ENCODE data around the gene MOB3B.

The MOB3B gene

DNA sequence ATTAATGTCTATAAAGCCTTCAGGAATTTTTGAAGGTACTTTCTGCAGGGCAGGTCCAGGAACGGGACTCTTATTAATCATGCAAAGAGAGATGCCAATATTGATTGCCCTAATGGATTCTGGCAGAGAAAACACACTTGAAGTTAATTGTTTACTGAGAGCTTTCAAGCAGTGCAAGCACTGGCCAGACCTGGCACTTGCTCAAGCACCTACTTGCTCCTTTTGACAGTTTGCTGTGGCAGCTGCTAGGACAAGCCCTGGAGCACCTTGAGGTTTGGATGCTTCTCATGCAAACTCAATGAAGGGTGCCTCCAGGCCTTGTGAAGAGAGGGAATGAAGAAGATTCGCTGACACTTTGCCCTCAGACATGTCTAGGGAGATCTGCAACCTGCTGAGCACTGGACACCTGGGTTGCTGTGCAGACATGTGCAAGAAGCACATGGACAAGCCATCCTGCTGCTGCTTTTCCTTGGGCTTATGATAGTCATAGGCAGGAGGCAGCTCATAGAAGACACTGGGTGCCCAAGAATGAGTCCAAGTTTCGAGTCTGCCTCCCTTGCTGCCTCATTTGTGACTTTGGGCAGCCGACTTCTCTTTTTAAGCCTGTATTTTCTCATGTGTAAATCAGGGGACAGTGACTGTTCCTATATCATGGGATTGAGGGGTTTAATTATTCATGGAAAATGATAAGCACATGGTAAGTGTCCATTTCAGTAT, 143.8 kb downstream of the MOB3B start:
- DNase-seq, result no peak

DNA sequence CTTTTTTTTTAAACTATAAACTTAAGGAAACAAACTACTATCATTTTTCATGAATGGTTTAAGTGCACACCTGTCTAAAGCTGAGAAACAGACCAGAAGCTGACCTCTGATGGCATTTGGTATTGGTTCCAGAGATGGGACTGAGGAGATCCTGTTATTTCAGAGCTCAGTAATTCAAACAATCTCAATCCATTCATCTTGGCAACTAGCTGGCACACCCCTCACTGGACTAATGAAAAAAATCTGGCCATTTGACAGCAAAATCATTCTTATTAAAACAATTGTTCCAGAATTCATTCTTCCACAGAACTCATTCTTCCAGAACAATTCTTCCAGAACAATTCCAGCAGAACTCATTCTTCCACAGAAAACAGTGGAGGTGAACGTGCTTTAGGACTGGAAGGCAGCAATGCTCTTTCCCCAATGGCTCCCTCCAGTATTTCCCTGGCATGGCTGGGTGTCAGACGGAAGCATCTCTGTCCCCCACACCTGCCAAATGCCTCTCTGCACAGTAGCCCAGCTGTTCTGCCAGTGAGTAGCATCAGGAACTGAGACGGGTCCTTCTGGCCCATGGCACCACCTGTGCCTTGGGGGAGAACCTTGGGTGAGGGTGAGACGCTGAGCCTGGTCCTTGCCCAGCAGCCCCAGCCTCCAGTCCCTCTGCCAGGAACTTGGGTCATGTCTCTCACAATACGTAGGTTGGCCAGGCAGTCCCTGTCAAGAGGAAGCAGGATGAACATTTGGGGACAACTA, 145.2 kb downstream of the MOB3B start:
- DNase-seq, result no peak

DNA sequence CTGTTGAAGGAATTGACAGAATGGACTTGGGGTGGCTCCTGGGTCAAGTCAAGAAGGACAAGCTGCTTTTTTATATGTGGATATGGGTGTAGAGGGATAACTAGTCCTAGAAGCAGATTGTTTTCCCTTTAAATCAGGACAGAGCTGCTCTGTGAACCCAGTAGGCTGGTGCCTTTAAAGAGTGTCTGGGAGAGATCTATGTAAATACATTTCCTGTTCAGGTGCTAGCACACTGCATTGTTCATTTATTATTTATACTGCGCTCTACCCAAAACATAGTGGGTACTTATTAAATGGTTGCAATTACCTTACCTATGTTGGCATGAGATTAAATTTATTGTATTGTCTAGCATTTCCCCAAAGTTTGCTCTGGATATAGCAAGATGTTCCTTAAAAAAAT, 146.1 kb downstream of the MOB3B start:
- no peak for DNase-seq

DNA sequence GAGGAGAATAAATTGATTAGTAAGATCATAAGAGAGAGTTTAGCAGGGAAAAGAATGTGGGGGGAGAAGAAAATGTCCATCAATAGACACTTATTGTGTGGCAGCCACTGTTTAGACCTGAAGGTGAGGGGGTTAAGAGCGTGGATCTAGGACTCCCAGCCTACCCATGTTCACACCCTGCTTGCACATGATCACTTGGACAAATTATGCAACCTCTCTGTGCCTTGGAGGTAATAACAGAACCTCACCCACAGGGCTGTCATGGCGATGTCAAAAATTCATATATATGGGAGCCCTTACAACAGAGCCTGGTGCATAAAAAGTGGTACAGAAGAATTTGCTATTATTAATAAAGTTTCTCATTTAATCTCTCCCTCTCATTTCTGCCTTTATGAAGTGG, 146.6 kb downstream of the MOB3B start:
- no peak for DNase-seq

DNA sequence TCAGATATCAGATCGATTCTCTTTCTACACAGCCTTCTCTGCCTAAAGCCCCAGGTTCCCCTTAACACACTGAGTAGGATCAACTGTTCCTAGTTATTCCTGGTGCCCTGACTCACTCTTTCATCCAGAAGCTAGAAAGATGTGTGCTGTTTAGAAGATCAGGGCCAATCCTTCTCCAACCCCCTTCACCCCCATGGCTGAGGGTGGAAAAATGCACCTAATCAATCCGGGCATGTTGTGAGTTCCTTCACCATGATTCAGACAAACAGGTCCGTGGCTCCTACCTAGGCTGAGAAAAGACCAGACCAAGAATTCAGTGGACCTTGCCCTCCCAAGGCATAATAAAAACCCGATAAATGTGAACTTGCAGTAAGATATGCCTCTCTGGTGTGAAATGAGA, 147.3 kb downstream of the MOB3B start:
- no peak for DNase-seq

DNA sequence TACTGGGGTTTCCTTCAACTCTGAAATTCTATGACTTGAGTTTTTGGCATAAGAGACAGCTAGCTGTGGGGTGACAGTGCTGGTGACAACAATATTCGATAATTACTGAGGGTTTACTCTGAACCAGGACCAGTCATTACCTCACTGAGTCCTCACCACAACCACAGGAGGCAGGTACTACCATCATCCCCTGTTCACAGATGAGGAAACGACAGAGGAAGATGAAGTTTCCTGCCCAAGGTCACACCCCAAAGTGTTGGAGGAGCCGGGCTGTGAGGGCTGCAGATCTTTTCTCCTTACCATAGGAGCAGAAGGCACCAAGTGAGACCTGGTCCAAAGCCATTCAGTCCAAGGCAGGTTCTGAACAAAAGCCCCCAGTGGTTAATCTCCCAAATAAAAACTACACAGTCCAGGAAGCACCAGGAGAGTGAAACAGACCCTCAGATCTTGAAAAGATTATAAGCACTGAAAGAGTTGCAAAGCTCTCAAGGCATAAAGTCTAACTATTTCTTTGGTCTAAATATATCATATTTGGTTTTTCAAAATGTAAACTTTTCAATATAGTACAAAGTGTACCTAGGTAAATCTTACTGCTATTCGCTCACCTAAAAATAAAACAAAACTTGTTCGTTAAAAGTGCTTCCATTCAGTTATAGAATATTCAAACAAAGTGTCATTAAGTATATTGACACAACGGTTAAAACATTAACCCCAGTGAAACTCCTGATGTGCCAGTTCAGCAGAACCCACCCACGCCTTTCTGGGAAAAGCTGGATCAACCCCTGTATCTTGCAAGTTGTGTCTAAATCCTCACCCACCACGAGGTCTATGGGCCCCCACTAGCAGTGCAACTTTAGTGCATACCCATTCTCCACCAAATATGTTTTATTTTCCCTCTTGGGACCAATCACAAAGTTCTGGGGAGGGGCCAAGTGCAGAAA, 150.0 kb downstream of the MOB3B start:
- no peak for DNase-seq

DNA sequence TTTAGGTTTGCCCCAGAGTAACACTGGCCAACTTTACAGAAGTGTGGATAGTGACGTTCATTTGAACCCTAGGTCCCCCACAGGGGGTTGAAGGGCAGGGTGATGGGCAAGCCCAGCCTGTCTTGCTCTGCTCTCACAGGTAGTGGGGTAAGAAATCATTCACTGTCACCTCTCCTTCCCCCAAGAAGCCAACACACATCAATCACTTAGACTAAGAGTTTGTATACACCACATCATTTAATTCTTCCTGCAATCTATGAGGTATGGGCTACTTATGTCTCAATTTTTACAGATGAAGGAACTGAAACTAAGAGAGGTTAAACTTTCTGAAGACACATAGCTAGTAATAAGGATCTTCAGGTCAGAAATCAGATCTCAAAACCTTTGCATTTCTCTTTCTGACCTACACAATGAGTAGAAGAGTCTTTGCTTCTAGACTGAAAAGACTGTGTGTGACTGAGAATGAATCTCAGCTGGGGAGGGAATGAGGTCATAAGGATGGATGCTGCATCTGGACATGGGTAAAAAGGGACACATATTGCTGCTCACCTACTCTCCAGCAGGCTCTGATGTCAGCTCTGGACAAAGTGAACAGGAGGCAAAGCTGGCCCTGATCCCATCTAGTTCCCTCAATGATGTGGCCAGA, 151.7 kb downstream of the MOB3B start:
- no peak for DNase-seq

DNA sequence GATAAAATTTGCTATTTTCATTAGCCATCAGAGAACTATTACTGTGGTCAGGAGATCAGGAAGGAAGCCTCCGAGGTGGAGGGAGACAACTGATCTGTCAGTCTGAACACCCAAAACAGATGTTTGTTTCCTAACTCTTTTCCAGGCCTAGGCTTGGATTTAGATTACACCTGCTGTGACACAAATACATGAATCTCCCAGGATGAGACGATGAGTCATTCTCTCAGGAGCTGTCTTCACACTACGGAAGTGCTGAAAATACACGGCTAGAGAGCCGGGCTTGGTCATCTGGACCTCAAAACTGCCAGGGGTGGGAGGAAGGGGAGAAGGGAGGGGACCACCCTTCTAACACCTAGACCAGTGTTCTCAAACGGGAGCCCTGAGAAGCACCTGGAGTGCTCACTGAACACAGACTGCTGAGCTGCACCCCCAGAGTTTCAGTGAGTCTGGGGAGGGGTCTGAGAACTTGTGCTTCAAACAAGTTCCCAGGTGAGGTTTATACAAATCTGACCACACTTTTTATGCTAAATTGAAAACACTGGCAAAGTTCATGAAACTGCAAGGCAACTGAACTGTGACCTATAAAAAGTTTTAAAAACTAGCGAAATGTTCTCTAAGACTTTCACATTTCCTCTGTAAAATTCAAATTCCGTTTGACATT, 152.3 kb downstream of the MOB3B start:
- DNase-seq, result no peak

DNA sequence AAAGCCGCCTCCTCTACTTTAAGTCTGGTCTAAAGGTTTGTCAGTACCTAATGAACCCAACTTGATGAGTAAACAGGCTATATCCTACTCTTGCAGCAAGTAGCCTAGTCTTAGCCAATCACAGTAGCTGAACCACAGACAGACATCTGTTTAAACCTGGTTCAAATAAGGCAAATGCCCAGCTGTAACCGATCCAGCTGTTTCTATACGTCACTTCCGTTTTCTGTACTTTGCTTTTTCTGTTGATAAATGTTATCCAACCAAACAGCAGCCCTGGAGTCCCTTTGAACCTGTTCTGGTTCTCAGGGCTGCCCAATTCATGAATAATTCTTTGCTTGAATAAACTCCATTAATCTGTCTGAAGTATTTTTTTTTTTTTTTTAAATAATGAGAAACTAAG, 155.8 kb downstream of the MOB3B start:
- DNase-seq, result no peak

DNA sequence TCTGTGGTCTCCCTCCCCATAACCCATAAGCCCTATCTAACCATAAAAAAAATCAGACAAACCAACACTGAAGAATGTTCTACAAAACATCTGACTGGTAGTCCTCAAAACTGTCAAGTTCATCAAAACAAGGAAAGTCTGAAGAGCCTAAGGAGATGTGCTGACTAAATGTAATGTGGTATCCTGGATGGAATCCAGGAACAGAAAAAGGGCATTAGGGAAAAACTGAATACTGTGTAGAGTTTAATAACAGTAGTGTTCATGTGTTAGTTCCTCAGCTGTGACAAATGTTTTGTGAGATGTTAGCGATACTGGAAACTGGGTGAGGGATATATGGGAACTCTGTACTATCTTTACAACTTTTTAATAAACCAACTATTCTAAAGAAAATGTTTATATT, 157.0 kb downstream of the MOB3B start:
- no peak for DNase-seq

DNA sequence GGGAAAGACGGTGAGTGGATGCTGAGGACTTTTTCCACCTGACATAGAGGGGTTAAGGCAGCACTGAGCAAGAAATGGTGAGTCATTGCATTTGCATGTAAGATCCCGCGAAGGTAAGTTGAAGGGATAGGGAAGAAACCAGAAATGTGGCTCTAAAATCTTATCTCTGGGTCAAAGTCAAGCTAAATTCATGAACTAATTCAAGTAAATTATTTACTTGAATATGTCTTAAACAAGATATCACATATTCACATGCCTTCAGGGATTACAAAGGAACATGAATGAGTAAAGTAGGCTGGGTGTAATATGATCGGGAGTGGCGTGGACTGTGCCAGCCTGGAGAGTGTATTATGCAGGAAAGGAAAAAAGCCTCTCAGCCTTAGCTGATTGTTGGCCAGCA, 158.2 kb downstream of the MOB3B start:
- no peak for DNase-seq

DNA sequence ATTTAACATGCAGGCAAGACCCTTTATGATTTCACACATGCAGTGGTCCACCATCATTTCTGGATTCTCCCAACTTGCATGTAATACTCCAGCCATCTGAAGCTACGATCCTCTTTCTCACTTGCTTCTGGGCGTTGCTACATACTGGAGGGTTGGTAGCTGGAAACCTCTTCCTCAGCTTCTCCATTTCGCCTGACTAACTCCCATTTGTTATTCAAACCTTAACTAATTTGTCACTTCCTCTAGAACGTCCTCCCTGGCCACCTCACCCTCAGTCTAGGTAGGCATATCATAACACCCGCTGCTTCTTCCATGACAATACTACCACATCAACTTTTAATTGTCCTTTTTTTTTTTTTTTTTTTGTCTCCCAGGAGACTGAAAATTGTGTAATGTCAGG, 160.0 kb downstream of the MOB3B start:
- no peak for DNase-seq

DNA sequence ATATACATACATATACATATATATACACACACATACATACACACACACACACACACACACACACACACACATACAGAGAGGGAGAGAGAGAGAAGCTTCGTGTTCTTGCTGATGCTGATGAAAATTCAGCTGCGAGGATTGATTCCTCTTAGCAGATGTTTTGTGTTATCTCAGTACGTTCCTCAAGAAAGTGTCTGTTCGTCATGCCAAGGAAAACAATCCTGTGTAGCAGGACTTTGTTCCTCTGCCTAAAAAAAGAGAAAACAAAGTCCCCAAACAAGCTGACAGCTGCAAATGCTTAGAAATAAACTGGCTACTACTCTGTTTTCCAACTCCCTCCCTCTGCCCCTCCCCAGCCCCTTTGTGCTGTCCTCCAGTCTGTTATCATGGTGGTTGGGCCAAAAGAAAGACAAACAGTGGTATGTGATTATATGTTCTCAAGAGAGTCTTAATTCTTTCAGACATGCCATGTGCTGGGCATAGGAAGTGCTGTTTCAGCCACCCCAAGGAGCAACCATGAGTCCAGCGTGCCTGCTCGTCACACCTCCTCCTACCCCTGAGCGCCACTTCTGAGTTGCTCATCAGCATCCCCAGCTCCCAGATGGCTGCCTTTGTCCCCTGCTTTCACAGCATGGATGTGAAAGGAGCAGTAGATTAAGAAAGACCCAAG, 161.2 kb downstream of the MOB3B start:
- no peak for DNase-seq

DNA sequence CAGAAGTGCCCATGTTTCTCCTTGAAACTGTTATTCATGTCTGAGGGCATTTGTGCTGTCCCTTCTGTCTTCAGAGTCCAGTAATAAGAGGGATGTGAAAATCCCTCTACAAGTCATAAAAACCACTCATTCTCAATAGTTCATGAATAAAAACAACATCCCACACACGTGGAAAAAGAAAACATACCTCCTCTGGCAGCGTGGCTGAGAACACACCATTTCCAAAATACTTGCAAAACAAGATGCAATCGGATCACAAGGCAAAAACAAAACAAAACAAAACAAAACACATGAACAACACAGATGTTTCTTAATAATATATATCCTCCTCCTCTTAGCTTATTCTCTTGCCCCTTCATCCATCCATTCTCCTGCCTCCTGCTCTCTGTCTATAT, 161.7 kb downstream of the MOB3B start:
- DNase-seq, result no peak

DNA sequence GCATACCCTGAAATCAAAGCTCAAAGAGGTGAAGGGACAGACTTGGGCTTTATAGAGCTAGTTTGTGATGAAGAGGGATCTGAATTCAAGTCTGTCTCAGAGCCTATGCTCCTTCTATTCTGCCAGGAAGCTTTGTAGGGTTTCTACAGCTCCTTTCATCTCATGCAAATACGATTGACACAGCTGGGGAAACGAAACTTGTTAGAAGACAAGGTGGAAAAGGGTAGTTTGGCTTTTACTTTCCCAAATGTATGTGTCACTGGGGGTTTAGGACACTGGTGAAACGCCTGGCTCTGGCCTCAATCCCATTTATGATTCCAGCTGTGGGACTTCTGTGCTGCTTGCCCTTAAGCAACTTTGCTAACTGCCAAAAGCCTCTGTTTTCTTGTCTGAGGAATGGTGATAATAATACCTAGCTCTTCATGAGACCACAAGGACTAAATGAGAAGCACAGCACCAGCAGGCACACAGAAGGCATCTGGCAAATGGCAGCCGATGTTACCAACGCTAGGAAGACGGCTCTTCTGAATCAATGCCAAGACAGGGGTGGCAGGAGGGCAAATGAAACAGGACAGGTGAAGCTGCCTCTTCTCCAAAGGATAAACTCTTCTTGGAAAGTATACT, 162.3 kb downstream of the MOB3B start:
- no peak for DNase-seq

DNA sequence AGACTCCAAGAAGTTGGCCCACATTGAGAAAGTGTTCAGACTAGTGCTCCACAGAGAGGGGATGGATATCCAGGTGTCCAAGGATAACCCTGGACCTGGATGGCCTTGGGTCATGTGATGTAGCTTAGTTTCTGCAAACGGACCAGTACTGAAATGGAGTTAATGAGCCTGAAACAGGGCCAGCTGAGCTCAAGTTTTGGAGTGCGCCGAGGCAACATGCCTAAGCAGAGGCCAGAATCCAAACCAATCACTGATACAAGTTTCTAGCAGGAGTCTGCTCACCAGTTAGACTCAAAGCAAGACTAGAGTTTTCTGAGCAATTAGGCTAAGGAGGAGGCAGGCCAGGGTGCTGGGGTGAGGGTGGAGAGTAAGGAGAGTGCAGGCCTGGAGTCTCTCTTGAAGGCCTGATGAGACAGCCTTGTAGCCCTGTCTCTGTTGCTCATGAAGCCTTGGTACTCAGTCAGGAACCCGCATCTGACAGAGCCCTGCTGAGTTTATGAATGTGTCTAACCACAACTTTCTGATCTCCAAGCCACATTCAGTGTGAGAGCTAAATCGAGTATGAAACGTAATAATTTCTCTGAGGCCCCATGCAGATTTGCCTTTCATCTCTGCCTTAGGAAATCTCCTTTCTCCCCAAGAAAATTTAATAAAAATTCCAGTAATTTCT, 163.8 kb downstream of the MOB3B start:
- no peak for DNase-seq

DNA sequence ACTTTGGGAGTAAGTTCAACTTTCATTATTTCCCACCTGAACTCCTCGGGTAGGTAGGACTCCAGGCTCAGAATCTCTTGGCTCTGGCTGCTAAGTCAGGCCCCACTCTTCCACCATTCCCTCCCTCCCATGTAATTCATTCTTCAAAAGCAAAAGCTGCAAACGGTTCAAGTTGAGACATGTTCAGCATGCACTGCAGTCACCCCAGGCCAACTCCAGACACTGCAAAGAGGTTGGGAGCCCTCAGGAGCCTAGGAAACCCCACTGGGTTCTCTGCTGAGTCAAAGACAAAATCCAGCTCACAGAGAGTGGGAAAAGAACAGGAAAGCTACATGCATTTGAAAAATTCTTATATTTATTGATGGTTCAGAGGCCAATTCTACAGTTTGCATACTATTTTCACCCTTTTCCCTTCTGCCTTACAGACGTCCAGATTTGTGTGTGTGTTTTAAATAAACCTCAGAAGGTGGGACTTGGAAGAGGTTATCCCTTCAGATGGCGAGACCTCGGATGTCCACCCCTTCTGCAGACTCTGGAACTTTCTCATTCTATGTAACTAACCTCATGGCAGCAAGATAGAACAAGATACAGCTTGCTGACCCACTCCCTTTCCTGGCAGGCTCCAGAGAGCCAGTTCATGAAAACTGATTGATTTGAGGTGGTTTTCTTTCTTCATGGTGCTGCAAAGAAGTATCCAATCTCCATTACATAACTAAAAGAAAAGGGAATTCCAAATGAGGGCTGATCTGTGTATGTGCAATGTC, 167.0 kb downstream of the MOB3B start:
- DNase-seq, result no peak

DNA sequence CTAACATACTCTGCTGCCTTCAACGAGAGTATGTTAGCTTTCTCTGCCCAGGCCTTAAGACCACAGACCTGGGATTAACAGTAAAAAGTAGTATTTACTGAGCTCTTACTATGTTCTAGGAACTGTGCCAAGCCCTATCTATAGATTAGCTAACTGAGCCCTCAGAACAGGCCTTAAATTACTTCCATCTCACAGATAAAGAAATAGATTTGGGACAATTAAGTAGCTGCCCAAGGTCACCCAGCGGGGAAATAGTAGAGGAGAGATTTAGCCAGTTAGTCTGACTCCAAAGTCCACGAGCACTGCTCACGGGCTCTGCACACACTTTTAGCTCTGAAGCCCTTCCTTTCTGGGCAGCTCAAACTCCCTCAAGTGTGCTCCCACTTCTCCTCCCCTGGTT, 168.1 kb downstream of the MOB3B start:
- DNase-seq, result no peak

DNA sequence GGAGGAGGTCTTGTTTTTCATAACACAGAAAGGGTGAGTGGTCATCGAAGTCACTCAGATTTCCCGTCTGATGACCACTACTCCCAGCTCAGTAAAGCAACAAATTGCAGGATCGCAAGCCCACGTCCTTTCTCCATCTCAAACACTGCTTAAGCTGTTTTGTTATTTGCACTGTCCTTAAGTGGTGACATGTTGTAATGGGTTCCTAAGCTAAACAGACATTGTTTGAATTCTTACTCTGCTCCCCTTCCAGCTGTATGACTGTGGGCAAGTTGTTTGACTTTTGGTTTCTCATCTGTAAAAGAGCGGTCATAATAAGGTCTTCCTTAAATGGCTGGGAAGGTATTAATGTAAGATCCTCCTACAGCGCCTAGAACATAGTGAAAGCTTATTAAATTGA, 169.9 kb downstream of the MOB3B start:
- DNase-seq, result no peak

DNA sequence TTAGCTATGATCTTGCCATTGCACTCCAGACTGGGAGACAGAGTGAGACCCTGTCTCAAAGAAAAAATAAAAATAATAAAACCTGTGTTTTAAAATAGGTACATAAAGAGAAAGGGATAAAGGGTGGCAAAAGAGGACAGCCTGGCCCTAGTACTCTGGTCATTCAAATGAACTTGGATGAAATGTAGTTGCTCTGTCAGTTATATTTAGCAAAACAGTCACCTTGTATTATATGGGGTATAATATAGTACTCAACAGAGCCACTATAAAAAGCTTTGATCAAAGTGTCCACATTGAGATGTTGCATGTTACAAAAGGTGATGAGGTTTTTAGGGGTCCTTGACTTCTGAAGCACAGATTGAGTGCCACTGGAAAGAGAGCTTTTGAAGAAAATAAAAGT, 171.6 kb downstream of the MOB3B start:
- no peak for DNase-seq
